GM18867 (cell line): ENCODE measurements around the gene IL17B.

Source experiments
- ATAC-seq: cut with Tn5 transposase; IDR thresholded peaks from one replicate; pipeline ENCODE4 v1.9.1; 2021; ENCODE audit warnings: mild to moderate bottlenecking, moderate library complexity; ENCODE audit not compliant: unreplicated experiment

The IL17B gene

GRCh38 chr5:149415066-149415967 is 36.2 kb upstream of the IL17B start:
- ATAC-seq: no peak

- ATAC-seq: no peak
Measured at GRCh38 chr5:149414405-149415065, 35.4 kb upstream of the IL17B start.

GRCh38 chr5:149413477-149414210 is 34.6 kb upstream of the IL17B start:
- ATAC-seq: no peak

GRCh38 chr5:149412783-149413476 is 33.8 kb upstream of the IL17B start:
- ATAC-seq: no peak

GRCh38 chr5:149411738-149412519 is 32.8 kb upstream of the IL17B start:
- ATAC-seq: no peak

- no peak for ATAC-seq
Measured at GRCh38 chr5:149410721-149411432, 31.8 kb upstream of the IL17B start.

- no peak for ATAC-seq
Measured at GRCh38 chr5:149410071-149410470, 31.0 kb upstream of the IL17B start.

- ATAC-seq: no peak
Measured at GRCh38 chr5:149409268-149409948, 30.3 kb upstream of the IL17B start.

- no peak for ATAC-seq
Measured at GRCh38 chr5:149408252-149409099, 29.4 kb upstream of the IL17B start.

- no peak for ATAC-seq
Measured at GRCh38 chr5:149407323-149408251, 28.5 kb upstream of the IL17B start.

GRCh38 chr5:149406979-149407306 is 27.9 kb upstream of the IL17B start:
- no peak for ATAC-seq

- ATAC-seq: no peak
Measured at GRCh38 chr5:149406203-149406978, 27.3 kb upstream of the IL17B start.

- no peak for ATAC-seq
Measured at GRCh38 chr5:149405550-149406202, 26.6 kb upstream of the IL17B start.

GRCh38 chr5:149404746-149405549 is 25.9 kb upstream of the IL17B start:
- ATAC-seq: no peak
